Fibroblast of skin of abdomen (primary cell): ENCODE results near the gene FREM1.

Experiments used
- DNase-seq: peaks from one replicate; pipeline ENCODE4 v3.0.0-alpha.2; 2013

FREM1 gene

DNA sequence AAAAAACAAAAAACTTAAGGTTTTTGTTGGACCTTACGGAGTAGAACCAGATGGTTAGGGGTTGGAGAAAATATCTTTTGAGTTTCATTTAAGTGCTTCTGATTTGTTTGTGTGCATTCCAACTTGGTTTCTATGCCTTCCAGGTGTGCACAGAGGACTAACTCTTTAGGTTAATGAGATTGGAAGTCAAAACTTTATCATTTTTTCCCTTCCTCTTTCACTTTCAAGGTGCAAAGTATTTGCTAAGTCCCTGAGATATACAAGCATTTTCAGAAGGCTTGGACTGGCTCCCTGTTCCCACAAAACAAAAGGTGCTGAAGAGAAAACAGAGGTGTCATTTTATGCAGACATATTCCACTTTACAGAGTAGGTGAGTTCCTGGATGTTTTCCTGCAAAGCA is 157.4 kb downstream of the FREM1 start:
- no peak for DNase-seq

DNA sequence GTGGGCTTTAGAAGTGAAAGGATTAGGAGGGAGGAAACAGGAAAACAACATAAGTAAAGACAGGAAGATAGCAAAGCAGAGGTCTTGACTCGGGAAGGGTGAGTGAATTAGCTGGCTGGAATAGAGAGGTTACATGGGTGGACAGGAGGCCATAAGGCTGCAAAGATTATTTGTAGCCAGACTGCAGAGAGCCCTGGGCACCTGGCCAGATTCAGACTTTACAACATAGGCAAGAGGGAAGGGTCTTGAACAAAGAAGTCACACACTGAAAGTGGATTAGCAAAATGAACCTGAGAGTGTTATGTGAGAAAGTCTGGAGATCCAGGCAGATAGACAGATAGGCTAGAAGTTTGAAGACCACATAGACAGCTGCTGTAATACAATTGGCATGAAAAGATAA is 158.0 kb downstream of the FREM1 start:
- DNase-seq: no peak

DNA sequence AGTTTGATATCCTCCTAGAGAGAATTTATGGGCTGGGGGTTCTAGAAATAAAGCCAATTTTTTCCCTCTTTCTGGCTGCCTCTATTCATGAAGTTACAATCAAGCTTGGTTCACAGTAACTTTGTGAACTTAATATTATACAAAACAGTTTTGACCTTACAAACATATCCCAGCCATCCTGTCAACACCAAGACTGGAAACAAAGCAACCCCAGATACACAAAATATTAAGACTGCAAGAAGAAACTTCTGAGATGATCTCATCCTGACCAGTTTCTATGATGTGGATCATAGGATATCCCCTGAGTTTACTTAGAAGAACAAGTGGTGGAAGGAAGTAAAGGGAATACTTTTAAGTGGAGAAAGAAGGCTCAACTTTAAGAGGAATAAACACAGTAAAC is 159.4 kb downstream of the FREM1 start:
- DNase-seq: no peak

DNA sequence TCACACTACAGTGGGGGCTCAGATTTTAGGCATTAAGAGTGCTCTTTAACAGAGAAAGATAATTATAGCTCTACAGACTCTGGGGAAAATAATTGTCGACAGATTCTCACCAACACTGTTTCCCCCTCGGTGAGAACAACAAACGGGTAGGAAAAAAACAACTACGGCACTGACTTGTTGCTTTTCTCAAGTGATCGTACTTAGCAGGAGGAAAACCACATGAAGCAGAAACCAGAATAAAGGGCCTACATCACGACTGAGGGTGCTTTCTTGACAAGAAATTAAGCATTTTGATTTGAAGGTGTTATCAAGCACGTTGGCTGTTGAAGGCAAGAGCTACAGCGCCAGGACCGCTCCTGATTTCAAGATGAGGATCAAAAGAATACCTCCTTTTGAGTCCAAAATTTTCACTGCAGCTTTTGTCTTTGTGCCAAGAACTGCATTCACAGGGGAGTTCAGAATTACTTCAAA is 160.5 kb downstream of the FREM1 start:
- no peak for DNase-seq

DNA sequence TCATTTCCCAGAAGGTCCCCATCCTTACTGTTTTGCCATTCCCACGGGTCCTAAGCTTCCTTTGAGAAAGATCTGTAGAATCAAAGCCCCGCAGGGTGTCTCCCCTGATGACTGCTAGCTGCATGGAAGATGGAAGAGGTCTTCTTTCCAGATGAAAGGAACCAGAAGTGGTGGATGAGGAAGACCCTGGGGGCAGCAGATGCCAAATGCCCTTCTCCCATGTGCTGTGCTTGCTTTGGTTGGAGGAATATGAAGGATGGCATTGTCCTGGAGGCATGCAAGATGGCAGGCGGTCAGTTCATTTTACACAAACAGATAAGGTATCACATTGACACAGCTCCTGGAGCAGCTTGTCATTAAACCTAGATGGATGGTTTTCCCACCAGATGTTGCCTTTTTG is 161.9 kb downstream of the FREM1 start:
- no peak for DNase-seq

DNA sequence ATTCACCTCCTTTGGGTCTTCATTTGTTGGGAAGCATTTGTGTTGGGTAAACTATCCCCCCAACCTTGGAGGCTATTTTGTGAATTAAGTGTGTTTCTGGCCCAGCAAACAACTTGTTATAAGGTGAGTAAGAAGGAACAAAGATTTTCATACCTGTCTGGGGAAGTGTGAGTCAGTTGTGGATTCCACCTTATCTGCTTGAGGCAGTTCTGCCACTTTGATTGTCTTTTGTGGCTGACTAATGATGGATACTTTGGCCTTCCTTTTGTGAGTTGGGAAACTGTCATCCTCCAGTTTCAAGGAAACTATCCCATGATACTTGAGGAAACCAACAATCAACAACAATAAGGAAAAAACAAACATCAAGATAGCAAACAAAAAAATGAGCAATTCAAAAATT is 163.1 kb downstream of the FREM1 start:
- no peak for DNase-seq

GRCh38 chr9:14746626-14747025 is 163.6 kb downstream of the FREM1 start:
- no peak for DNase-seq

DNA sequence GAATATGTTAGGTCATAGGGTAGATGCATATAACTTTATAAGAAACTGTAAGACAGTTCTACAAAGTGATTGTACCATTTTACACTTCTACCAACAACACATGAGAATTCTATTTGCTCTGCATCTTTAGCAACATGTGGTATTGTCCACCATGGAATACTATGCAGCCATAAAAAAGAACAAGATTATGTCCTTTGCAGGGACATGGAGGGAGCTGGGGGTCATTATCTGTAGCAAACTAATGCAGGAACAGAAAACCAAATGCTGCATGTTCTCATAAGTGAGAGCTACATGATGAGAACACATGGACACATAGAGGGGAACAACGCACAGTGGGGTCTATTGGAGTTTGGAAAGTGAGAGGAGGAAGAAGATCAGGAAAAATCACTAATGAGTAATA is 165.5 kb downstream of the FREM1 start:
- no peak for DNase-seq

- DNase-seq: no peak
Observed at GRCh38 chr9:14741369-14741768, 168.9 kb downstream of the FREM1 start.

DNA sequence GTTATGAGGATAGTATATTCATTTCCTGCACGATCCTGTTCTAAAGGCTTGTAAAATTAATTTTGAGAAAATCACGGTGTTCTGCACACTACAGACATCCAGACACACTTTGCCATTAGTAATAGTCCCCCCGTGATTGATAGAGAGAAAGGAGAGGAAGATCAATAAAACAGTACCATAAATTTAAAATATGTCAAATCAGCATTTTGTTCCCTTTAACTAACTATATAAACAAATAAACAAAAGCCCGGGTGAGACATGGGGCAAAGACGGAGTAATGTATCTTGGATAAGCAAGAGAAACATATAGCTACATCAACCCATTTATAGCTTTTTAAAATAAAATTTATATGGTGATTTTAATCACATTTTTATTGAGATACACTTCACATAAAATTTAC is 177.1 kb downstream of the FREM1 start:
- DNase-seq: no peak

GRCh38 chr9:14731294-14731981 is 178.8 kb downstream of the FREM1 start:
- DNase-seq: no peak

DNA sequence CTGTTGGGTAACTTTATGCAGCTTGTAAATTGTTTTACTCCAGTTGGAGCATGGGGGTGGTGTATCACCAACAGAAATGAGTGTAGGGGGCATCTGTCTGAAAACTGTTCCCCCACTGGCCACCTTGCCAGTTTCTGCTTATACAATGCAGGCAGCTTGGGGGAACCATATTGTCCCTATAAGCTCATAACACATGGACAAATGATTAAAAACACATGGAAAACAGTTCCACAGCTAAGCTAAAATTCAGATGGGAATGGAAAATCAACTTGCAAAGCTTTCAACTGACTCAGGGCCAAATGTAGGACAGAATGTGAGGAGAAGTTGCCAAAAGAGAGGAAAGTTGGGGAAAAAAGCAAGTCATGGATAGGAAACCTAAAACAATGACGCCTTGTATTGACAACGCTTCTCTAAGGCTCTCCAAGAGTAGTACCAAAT is 179.7 kb downstream of the FREM1 start:
- DNase-seq: peak; percentile 26

DNA sequence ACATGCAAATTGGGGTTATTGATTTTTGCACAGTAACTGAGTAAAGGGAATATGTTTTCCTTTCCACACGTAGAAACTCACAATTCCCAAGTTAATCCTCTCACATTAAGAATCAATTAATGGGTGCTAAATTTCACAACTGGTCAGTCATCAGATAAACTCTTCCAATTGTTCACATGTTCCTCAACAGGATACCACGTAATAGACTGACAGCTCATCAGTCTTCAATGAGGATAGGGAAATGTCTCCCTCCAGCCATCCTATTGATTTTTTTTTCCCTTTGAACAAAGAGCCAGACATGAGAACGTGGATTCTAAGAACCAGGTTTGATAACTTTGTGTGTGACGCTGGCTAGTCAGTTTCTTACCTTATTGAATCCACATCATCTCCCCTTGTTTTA is 186.9 kb downstream of the FREM1 start:
- DNase-seq: no peak

DNA sequence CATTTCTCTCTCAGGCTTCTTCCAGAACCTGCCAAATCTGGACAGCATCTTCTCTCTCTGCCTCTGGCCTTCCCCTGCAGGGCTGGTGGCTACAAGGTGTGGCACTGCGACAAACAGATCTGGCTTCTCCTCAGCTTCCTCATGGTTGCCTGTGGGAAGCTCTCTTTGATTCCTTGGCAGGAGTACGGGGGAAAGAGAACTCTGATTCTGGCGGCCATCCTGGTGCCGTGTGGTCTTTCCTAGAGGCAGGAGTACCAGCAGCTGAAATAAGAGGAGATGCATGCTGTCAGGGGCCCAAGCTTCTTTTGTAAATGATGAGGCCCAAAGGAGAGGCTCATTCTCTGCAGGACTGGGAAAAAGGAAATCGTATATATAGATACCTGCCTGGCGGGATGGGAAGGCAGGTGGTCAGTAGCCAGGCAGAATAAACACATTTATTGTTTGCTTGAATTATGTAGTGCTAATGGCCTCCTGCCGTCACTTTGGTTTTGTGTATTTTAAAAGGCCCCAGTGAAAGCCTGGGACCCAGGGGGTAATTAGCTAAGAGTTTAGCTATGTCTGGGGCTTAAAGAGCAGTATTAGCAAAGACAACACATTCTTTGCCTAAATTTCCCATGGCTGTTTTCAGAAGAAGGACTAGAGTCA is 187.7 kb downstream of the FREM1 start, which contains the start of gene CER1:
CER1 (minus strand) TSS at position 343 of the 645 bp plus-strand sequence; CDS start at position 282, 61 bp downstream.
- DNase-seq: no peak

DNA sequence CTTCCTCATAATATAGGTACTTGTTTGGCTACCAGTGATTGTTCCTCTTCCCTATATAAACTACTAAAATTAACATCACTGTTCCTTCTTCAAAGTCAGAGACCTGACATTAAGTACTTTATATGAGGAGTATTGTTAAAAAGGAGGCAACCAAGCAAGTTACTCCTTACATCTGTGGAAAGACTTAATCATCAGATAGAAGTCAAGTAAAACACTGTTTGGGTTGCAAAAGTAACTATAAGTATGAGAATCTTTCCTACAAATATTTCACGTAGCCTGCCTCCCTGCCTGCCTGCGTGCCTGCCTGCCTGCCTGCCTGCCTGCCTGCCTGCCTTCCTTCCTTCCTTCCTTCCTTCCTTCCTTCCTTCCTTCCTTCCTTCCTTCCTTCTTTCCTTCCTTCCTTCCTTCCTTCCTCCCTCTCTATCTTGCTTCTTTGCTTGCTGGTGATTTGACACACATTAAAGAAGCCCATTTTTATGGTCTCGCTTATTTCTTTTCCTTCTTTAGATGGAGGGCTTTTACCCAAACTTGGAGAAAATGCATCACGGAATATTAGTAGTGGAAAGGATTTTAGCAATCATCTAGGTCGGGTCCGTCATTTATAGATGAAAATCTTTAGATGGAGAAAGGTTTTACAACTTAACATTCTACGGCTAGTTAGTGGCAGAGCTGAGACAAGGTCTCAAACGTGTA is 190.9 kb downstream of the FREM1 start:
- no peak for DNase-seq

GRCh38 chr9:14715102-14715501 is 195.1 kb downstream of the FREM1 start:
- DNase-seq: peak; percentile 62

- DNase-seq: no peak
Observed at GRCh38 chr9:14713187-14713767, 197.0 kb downstream of the FREM1 start.

DNA sequence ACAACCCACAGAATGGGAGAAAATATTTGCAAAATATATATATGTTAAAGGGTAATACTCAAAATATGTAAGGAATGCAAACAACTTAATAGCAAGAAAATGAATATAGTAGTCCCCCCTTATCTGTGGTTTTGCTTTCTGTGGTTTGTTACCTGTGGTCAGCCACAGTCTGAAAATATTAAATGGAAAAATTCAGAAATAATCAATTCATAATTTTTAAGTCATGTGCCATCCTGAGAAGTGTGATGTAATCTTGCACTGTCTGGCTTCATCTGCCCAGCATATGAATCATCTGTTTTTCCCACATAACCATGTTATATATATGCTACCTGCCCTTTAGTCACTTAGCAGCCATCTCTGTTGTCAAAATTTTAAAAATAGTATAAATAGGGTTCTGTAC is 199.4 kb downstream of the FREM1 start:
- peak; percentile 80 for DNase-seq

GRCh38 chr9:14706530-14707140 is 203.6 kb downstream of the FREM1 start:
- no peak for DNase-seq

- DNase-seq: no peak
Observed at GRCh38 chr9:14705079-14705478, 205.1 kb downstream of the FREM1 start.

DNA sequence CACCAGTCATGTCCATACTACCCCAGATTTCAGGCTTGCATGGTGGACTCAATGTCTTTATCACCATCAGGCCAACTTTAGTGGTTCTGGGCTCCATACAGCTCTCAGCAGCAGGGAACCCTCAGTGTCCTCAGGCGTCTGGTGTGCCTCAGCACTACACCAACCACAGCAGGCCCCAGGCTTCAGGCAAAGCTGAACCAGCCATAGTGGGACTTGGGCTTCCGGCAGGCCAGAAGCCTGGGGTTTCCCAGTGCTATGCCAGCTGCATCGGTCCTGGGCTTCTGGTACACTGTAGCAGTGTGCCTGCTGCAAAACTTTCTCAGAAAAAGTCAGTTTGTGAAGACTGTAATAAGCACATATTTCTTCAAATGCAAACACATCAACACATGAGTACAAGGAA is 205.9 kb downstream of the FREM1 start:
- no peak for DNase-seq

GRCh38 chr9:14702200-14702720 is 208.0 kb downstream of the FREM1 start:
- no peak for DNase-seq
